ENCODE results near the gene CLCN7.
"Not testable (repeated sequence)": the region's sequence is repeated elsewhere in the genome, so short reads cannot be mapped to it uniquely, and the experiment has no call there.

CLCN7 gene

DNA sequence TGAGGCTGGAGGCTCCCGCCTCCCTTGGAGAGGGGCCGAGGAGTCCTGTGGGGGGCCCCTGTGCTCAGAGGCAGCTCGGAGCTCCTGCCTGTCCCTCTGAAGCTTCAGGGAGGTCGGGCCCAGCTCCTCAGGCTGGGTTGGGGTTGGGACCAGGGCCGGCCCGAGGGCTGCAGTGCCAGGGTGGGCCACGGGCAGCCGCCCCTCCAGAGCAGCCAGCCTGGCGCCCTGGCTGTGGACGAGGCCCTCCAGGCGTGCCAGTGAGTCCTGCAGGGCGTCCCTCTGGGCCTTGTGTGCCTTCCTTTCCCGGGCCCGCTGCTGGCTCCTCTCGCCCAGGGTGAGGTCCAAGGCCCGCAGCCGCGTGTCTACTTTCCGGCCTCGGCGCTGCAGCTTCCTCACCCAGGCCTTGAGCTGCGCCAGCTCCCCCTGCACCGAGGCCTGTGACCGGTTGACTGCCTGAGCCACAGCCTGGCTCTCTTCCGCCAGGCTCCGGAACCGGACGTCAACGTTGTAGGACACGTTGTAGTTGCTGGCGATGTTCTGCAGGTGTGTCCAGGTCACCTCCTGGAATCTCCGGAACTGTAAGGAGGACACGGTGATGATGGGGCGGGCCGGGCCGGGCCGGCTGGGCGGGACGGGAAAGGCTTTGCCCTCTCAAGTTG is 12.7 kb upstream of the CLCN7 start:
- no peak overlapping the region for H3K27ac ChIP-seq (ENCODE audit: low read length)
- H3K4me1 ChIP-seq (ENCODE audit: control insufficient read depth, insufficient read depth, low read length), result no peaks in the 10 kb centered on the region
- DNase-seq (ENCODE audit: low read depth, low spot score), result no peak
- no peaks in the 10 kb centered on the region for H3K36me3 ChIP-seq (ENCODE audit: control insufficient read depth, insufficient read depth, low read length)
- H3K4me3 ChIP-seq (ENCODE audit: low read length), result no peak overlapping the region
- H3K9me3 ChIP-seq (ENCODE audit: control insufficient read depth, insufficient read depth, low read length), result no peaks in the 10 kb centered on the region
- WGBS (ENCODE audit: insufficient coverage, insufficient read length), result no CpG with 5 or more reads among the region's 39 CpGs
- no peaks in the 10 kb centered on the region for H3K27me3 ChIP-seq (ENCODE audit: control insufficient read depth, insufficient read depth, low read length)

DNA sequence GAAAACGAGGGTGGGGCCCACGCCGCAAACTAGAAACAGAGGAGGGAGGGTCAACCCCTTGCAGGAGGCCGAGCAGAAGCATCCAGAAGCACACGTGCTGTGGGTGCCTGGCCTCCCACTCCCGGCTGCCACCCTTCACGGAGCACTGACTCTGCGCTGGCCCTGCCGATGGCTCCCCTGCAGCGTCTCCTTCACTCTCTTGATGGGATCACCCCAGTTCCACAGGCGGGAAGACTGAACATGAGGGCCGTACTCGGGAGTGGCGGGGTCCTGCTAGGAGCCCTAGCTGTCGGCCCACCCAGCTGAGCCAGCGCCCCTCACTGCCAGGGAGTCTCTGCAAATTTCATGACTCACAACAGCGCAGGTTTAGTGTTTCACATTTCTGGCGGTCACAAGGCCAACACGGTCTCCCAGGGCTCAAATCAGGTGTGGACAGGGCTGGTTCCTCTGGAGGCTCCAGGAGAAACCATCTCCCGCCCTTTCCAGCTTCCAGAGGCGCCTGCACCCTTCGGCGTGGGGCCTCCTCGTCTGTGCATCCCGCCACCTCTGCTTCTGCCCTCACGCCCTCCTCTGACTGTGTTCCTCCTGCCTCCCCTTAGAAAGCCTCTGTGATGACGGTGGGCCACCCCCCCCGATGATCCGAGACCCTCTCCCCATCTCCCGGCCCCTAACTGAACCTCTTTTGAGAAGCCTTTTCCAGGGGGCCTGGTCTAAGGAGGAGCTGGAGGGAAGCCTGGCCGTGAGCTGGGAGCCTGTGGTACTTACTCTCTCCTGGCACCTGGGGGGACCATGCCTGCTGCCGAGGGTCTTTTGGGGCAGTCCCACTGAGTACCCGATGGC is 11.9 kb upstream of the CLCN7 start:
- Histone ChIP-seq H3K9me3 (ENCODE audit: control insufficient read depth, insufficient read depth, low read length) (no peaks in the 10 kb centered on the region), H3K4me3 (ENCODE audit: low read length) (no peak overlapping the region), H3K4me1 (ENCODE audit: control insufficient read depth, insufficient read depth, low read length) (no peaks in the 10 kb centered on the region), H3K36me3 (ENCODE audit: control insufficient read depth, insufficient read depth, low read length) (no peaks in the 10 kb centered on the region), H3K27ac (ENCODE audit: low read length) (no peak overlapping the region), H3K27me3 (ENCODE audit: control insufficient read depth, insufficient read depth, low read length) (no peaks in the 10 kb centered on the region)
- DNase-seq (ENCODE audit: low read depth, low spot score), result no peak
- no CpG with 5 or more reads among the region's 33 CpGs for WGBS (ENCODE audit: insufficient coverage, insufficient read length)

DNA sequence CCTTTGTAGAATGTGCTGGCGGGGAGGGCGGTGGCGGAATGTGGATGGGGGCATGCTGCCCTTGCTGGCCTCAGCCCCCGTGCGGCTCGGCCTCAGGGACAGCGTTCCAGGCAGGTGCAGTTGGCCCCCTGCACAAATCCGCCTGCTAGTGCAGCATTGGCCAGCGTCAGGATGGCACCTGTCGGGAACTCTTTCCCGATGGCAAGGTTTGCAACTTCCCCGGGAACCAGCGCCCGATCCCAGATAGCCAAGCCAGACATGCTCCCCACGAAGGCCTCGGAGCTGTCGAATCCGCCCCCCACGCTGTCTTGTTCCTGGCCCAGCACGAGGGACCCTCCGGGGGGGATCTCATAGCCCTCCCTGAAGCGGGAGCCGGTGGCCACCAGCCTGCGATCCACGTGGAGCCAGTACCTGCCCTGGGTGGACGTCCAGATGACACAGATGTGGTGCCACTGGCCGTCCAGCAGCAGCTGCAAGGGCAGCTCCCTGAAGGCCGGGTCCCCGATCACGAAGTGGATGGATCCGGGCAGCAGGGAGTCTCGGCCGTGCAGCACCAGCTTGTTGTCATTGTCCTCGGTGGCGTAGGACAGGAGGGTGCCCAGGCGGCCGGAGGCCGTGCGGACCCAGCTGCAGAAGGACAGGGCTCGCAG is 11.1 kb upstream of the CLCN7 start:
- H3K27ac ChIP-seq (ENCODE audit: low read length), result no peak overlapping the region
- WGBS (ENCODE audit: insufficient coverage, insufficient read length), result no CpG with 5 or more reads among the region's 40 CpGs
- H3K4me1 ChIP-seq (ENCODE audit: control insufficient read depth, insufficient read depth, low read length), result no peaks in the 10 kb centered on the region
- DNase-seq (ENCODE audit: low read depth, low spot score), result no peak
- no peaks in the 10 kb centered on the region for H3K9me3 ChIP-seq (ENCODE audit: control insufficient read depth, insufficient read depth, low read length)
- H3K4me3 ChIP-seq (ENCODE audit: low read length), result no peak overlapping the region
- no peaks in the 10 kb centered on the region for H3K36me3 ChIP-seq (ENCODE audit: control insufficient read depth, insufficient read depth, low read length)
- no peaks in the 10 kb centered on the region for H3K27me3 ChIP-seq (ENCODE audit: control insufficient read depth, insufficient read depth, low read length)

DNA sequence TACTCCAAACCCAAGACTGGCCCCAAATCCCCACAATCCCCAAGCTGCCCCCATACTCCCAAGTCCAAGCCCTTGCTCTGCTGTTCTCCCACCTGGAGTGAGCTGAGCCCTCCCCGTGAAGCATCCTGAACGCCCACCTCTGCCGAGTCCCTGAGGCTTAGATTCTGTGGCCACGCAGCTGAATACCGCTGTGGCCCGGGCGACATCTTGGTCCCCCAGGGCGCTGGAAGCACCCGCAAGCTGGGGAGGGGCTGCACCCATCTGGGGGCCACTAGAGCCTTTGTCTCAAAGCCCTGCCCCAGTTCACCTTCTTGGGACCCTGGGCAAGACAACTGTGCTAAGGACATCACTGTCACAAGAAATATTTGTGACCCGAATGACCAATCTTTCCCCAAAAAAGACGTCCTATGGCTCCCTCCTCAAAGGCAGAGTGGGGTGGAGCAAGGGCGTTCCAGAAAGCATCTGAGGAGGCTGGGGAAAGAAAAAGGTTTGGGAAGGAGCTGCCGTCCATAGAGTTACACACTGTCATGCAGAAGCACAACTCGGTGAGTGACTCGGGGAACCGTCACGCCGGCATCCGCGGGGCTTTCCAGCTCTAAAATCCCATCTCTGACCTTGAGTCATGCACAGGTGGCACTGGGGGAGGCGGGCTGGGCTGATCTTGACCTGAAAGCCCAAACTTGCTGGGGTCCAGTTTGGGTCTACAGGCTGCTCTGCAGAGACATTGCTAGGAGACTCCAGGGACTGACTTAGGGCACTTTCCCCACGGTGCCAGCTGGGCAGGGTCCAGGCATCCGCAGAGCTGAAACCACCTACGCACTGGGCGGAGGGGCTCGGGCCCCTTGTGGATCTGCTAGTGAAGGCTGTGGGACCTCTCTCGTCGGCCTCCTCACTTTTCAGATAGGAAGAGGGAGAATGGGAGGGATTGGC is 7.3 kb upstream of the CLCN7 start:
- no peaks in the 10 kb centered on the region for H3K4me1 ChIP-seq (ENCODE audit: control insufficient read depth, insufficient read depth, low read length)
- WGBS (ENCODE audit: insufficient coverage, insufficient read length), result no CpG with 5 or more reads among the region's 28 CpGs
- no peaks in the 10 kb centered on the region for H3K27me3 ChIP-seq (ENCODE audit: control insufficient read depth, insufficient read depth, low read length)
- H3K9me3 ChIP-seq (ENCODE audit: control insufficient read depth, insufficient read depth, low read length), result no peaks in the 10 kb centered on the region
- DNase-seq (ENCODE audit: low read depth, low spot score), result no peak
- H3K36me3 ChIP-seq (ENCODE audit: control insufficient read depth, insufficient read depth, low read length), result no peaks in the 10 kb centered on the region
- no peak overlapping the region for H3K4me3 ChIP-seq (ENCODE audit: low read length)
- no peak overlapping the region for H3K27ac ChIP-seq (ENCODE audit: low read length)

DNA sequence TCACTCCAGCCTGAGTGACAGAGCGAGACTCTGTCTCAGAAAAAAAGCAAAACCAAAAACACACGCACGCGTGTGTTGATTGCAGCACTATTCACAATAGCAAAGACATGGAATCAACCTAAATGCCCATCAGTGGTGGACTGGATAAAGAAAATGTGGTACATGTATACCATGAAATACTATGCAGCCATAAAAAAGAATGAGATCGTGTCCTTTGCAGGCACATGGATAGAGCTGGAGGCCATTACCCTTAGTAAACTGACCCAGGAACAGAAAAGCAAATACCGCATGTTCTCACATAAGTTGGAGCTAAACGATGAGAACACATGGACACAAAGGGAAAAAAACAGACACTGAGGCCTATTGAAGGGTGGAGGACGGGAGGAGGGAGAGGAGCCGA is 4.1 kb upstream of the CLCN7 start:
- H3K9me3 ChIP-seq (ENCODE audit: control insufficient read depth, insufficient read depth, low read length); H3K27ac ChIP-seq (ENCODE audit: low read length); DNase-seq (ENCODE audit: low read depth, low spot score); H3K4me3 ChIP-seq (ENCODE audit: low read length); H3K36me3 ChIP-seq (ENCODE audit: control insufficient read depth, insufficient read depth, low read length); H3K27me3 ChIP-seq (ENCODE audit: control insufficient read depth, insufficient read depth, low read length); H3K4me1 ChIP-seq (ENCODE audit: control insufficient read depth, insufficient read depth, low read length): not testable (repeated sequence)
- WGBS (ENCODE audit: insufficient coverage, insufficient read length), result no CpG with 5 or more reads among the region's 9 CpGs

DNA sequence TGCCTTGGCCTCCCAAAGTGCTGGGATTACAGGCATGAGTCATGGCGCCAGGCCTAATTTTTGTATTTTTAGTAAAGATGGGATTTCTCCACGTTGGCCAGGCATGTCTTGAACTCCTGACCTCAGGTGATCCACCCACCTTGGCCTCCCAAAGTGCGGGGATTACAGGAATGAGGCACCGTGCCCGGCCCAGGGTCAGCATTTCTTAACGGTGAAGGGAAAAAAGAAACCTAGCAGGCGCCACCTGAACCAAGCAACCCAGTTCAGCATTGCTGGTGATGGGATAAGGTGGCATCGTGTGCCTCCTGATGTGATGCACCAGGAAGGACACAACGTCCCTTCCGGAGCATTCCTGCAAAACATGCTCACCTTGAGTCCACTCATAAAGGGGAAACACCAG is 2.2 kb upstream of the CLCN7 start:
- Histone ChIP-seq H3K36me3 (ENCODE audit: control insufficient read depth, insufficient read depth, low read length) (no peaks in the 10 kb centered on the region), H3K4me3 (ENCODE audit: low read length) (no peak overlapping the region), H3K4me1 (ENCODE audit: control insufficient read depth, insufficient read depth, low read length) (no peaks in the 10 kb centered on the region), H3K27ac (ENCODE audit: low read length) (no peak overlapping the region), H3K9me3 (ENCODE audit: control insufficient read depth, insufficient read depth, low read length) (no peaks in the 10 kb centered on the region), H3K27me3 (ENCODE audit: control insufficient read depth, insufficient read depth, low read length) (no peaks in the 10 kb centered on the region)
- no CpG with 5 or more reads among the region's 10 CpGs for WGBS (ENCODE audit: insufficient coverage, insufficient read length)
- DNase-seq (ENCODE audit: low read depth, low spot score), result no peak

DNA sequence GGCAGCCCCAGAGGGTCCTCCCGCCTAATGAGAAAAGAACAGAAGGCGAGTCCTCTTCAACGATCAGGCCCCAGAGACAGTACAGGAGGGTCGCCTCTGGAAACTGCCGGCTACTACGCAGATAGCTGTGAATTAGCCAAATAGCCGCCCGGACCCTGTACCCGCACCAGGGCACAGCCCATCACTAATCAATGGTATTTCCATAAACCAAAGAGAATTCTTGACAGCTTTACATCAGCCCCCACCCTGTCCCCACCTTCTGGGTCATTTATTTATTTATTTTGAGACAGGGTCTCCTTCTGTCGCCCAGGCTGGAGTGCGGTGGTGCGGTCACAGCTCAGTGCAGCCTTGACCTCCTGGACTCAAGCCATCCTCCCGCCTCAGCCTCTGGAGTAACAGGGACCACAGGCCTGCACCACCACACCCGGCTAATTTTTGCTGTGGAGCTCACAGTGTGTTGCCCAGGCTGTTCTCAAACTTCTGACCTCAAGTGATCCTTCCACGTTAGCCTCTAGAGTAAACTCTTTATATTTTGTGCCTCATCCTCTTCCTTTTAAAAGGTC is 805 bp upstream of the CLCN7 start:
- Histone ChIP-seq H3K36me3 (ENCODE audit: control insufficient read depth, insufficient read depth, low read length) (no peaks in the 10 kb centered on the region), H3K27ac (ENCODE audit: low read length) (no peak overlapping the region), H3K9me3 (ENCODE audit: control insufficient read depth, insufficient read depth, low read length) (no peaks in the 10 kb centered on the region), H3K27me3 (ENCODE audit: control insufficient read depth, insufficient read depth, low read length) (no peaks in the 10 kb centered on the region), H3K4me3 (ENCODE audit: low read length) (peak overlapping the region; percentile 93), H3K4me1 (ENCODE audit: control insufficient read depth, insufficient read depth, low read length) (peaks cover 2% of the 10 kb centered on the region; the same call in 1 of the 2 replicates)
- no peak for DNase-seq (ENCODE audit: low read depth, low spot score)
- WGBS (ENCODE audit: insufficient coverage, insufficient read length), result no CpG with 5 or more reads among the region's 15 CpGs

DNA sequence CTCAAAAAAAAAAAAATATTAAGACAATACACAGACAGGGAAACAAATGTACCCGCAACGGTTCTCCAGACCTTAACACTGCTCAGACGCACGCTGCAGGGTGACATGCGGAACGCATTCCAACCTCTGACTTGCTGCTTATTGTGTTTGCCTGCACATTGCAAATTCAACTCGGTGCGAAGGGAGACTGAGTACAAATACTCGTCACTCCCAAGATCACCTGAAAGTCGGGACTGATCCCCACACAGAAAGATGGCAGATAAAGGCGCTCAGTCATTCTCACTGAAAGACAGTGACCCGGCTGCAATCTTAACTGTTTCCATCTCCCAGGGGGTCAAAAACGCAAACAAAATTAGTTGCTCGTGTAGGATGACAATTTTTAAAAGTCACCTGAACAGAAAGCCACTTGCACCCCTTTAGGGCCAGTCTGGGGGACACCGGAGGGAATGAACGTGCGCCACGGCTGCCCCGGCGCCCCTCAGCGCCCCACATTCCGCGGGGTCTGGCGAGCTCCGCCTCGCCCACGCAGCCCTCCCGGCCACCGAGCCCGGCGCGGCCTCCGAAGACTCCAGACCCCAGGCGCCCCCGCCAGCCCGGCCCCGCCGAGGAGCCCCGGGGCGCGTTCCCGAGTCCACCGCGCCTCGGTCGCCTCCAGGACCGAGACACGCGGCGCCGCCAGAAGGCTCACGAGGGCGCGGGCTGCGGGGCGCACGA is 589 bp downstream of the CLCN7 start:
- Histone ChIP-seq H3K4me3 (ENCODE audit: low read length) (peak overlapping the region; percentile 93), H3K4me1 (ENCODE audit: control insufficient read depth, insufficient read depth, low read length) (peaks cover 2% of the 10 kb centered on the region; the same call in 1 of the 2 replicates), H3K27ac (ENCODE audit: low read length) (no peak overlapping the region), H3K9me3 (ENCODE audit: control insufficient read depth, insufficient read depth, low read length) (no peaks in the 10 kb centered on the region), H3K36me3 (ENCODE audit: control insufficient read depth, insufficient read depth, low read length) (no peaks in the 10 kb centered on the region), H3K27me3 (ENCODE audit: control insufficient read depth, insufficient read depth, low read length) (no peaks in the 10 kb centered on the region)
- no CpG with 5 or more reads among the region's 57 CpGs for WGBS (ENCODE audit: insufficient coverage, insufficient read length)
- no peak for DNase-seq (ENCODE audit: low read depth, low spot score)

DNA sequence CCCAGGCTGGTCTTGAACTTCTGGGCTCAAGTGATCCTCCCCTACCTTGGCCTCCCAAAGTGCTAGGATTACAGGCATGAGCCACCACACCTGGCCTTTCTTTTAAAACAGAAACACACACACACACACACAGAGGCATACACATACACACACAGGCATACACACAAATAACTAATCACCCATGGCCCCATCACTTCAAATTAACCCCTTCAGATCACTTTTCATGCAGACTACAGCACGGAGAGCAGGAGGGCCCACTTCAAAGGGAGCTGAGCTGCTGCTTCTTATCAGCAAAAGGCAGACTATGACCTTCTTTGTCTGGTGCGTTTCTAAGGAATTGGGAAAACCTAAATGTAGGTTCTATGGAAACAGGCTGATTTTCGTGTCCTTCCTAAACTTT is 1.9 kb downstream of the CLCN7 start:
- no peak for DNase-seq (ENCODE audit: low read depth, low spot score)
- Histone ChIP-seq H3K4me1 (ENCODE audit: control insufficient read depth, insufficient read depth, low read length) (peaks cover 2% of the 10 kb centered on the region; the same call in 1 of the 2 replicates), H3K27me3 (ENCODE audit: control insufficient read depth, insufficient read depth, low read length) (no peaks in the 10 kb centered on the region), H3K9me3 (ENCODE audit: control insufficient read depth, insufficient read depth, low read length) (no peaks in the 10 kb centered on the region), H3K27ac (ENCODE audit: low read length) (no peak overlapping the region), H3K4me3 (ENCODE audit: low read length) (no peak overlapping the region), H3K36me3 (ENCODE audit: control insufficient read depth, insufficient read depth, low read length) (no peaks in the 10 kb centered on the region)
- no CpG with 5 or more reads among the region's 3 CpGs for WGBS (ENCODE audit: insufficient coverage, insufficient read length)

Data from iPS DF 6.9 (cell line).